GM12872 (cell line): ENCODE results near the gene RAB6B.

ENCODE experiments used
- CTCF ChIP-seq: IDR thresholded peaks from 3 replicates; pipeline ENCODE4 v1.5.1; 2011; ENCODE audit warnings: low read depth, mild to moderate bottlenecking, low read length, moderate library complexity; ENCODE audit not compliant: insufficient read depth

Gene RAB6B

GRCh38 chr3:133840767-133841166 lies 54.9 kb downstream of the RAB6B start:
- no peak for TF ChIP-seq CTCF

- TF ChIP-seq CTCF: no peak
Measured at GRCh38 chr3:133840055-133840737, 55.5 kb downstream of the RAB6B start.

- TF ChIP-seq CTCF: no peak
Measured at GRCh38 chr3:133838916-133839800, 56.5 kb downstream of the RAB6B start.

- no peak for TF ChIP-seq CTCF
Measured at GRCh38 chr3:133838296-133838789, 57.3 kb downstream of the RAB6B start.

- TF ChIP-seq CTCF: no peak
Measured at GRCh38 chr3:133837487-133838295, 58.0 kb downstream of the RAB6B start.

- no peak for TF ChIP-seq CTCF
Measured at GRCh38 chr3:133836497-133837158, 59.1 kb downstream of the RAB6B start.
